Testis (tissue), 2 donors: ENCODE results near the gene DNMT3L.

Experiments used
- POLR2A ChIP-seq: fragments of 450-650 bp; IDR thresholded peaks from one replicate; pipeline ENCODE4 v1.6.1; 2017; ENCODE audit warnings: antibody characterized with exemption, mild to moderate bottlenecking, moderate library complexity
- TF ChIP-seq, protein P1 (sequence below), 3 experiments: fragments of 450-650 bp in 2 of 3; fragments of 200-600 bp in 1 of 3; sonication (generic) in 1 of 3; IDR thresholded peaks; one replicate each; pipeline ENCODE4 v1.5.1; 2016 to 2019; ENCODE audit warnings: antibody characterized with exemption in 3 of 3, mild to moderate bottlenecking in 2 of 3, moderate library complexity in 1 of 3

GRCh38 chr21:44279354-44280260 lies 17.9 kb upstream of the DNMT3L start:
- TF ChIP-seq, protein P1, sequence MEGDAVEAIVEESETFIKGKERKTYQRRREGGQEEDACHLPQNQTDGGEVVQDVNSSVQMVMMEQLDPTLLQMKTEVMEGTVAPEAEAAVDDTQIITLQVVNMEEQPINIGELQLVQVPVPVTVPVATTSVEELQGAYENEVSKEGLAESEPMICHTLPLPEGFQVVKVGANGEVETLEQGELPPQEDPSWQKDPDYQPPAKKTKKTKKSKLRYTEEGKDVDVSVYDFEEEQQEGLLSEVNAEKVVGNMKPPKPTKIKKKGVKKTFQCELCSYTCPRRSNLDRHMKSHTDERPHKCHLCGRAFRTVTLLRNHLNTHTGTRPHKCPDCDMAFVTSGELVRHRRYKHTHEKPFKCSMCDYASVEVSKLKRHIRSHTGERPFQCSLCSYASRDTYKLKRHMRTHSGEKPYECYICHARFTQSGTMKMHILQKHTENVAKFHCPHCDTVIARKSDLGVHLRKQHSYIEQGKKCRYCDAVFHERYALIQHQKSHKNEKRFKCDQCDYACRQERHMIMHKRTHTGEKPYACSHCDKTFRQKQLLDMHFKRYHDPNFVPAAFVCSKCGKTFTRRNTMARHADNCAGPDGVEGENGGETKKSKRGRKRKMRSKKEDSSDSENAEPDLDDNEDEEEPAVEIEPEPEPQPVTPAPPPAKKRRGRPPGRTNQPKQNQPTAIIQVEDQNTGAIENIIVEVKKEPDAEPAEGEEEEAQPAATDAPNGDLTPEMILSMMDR (IDR thresholded peaks at IDR 0.05), result no peak
- no peak for TF ChIP-seq POLR2A
